Measurements from ENCODE around the gene SPOP.

DNA sequence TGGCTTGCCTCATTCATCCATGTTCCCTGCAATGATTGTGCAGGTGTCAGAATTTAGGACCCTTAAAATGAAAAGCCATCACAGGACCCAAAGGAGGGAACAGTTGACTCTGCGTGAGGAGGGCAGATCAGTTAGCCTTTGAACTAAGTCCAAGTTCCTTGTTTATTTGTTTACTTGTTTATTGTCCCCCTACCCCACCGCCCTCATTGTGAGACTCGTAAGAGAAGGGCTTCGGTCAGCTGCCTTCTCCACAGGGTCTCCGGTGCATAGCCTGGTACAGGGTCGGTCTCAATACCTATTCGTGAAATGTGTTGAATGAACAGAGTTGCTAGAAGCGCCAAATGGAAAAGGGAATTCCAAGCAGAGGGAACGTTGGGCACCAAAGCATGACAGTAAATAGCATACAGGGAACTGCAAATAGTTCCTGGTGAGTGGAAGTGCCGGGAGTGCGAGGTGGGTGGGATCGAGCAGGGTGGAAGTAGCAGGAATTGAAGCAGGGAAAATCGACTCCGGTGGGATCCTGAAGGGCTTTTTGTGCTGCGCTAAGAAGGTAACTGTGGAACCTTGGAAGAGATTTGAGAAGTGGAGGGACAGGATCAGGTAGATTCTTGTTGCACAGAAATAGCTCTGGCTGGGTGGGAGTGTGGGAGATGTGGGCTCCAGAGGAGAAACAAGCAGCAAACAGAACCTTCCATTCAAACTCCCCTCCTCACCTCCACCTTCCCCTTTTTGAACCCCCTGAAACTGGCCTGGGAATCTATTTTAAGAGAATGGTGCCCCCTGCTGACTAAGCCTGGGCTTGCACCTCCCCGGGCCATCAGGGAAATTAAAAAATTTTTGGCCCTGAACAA is 17.2 kb upstream of the SPOP start:
- TF ChIP-seq, protein P1, sequence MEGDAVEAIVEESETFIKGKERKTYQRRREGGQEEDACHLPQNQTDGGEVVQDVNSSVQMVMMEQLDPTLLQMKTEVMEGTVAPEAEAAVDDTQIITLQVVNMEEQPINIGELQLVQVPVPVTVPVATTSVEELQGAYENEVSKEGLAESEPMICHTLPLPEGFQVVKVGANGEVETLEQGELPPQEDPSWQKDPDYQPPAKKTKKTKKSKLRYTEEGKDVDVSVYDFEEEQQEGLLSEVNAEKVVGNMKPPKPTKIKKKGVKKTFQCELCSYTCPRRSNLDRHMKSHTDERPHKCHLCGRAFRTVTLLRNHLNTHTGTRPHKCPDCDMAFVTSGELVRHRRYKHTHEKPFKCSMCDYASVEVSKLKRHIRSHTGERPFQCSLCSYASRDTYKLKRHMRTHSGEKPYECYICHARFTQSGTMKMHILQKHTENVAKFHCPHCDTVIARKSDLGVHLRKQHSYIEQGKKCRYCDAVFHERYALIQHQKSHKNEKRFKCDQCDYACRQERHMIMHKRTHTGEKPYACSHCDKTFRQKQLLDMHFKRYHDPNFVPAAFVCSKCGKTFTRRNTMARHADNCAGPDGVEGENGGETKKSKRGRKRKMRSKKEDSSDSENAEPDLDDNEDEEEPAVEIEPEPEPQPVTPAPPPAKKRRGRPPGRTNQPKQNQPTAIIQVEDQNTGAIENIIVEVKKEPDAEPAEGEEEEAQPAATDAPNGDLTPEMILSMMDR (conservative IDR thresholded peaks at IDR 0.05) = peak; percentile 94
- no peak for TF ChIP-seq ZFX (IDR thresholded peaks at IDR 0.05)

All from C4-2B (cell line).